Stimulated activated CD4-positive, alpha-beta T cell treated with anti-CD3 and anti-CD28 coated beads, TNF-alpha, amount 100 ng/mL, for 48 hours (primary cell): ENCODE measurements around the gene MOGAT2.
"Not testable (repeated sequence)": the region's sequence is repeated elsewhere in the genome, so short reads cannot be mapped to it uniquely, and the experiment has no call there.

Experiments used
- DNase-seq, 3 donors: peaks; one replicate each; pipeline ENCODE4 v3.0.0-alpha.2; 2020; ENCODE audit warnings: low read depth in 3 of 3

The MOGAT2 gene

GRCh38 chr11:75717608-75718418, at the start of gene MOGAT2:
Gene MOGAT2, plus strand, starts transcription at chr11:75717838. Its CDS starts 51 bp downstream, at chr11:75717889.
- no peak for DNase-seq

GRCh38 chr11:75668451-75669297, 49.0 kb upstream of the MOGAT2 start, which contains the start of gene MAP6:
Gene MAP6, minus strand, starts transcription at chr11:75669038. Its CDS starts 669 bp downstream, at chr11:75668369.
- peak in 1 of 3 donors; percentile 27 for DNase-seq

GRCh38 chr11:75673977-75674582, 43.6 kb upstream of the MOGAT2 start:
- DNase-seq = peak in 2 of 3 donors; percentile 45 to 52

GRCh38 chr11:75677275-75677674, 40.4 kb upstream of the MOGAT2 start:
- DNase-seq = no peak

- DNase-seq = no peak
Observed at GRCh38 chr11:75677909-75678308, 39.7 kb upstream of the MOGAT2 start.

- DNase-seq = no peak
Observed at GRCh38 chr11:75678620-75679259, 38.9 kb upstream of the MOGAT2 start.

- DNase-seq = no peak
Observed at GRCh38 chr11:75679566-75679965, 38.1 kb upstream of the MOGAT2 start.

GRCh38 chr11:75683856-75684255, 33.8 kb upstream of the MOGAT2 start:
- not testable (repeated sequence) for DNase-seq

GRCh38 chr11:75689863-75690609, 27.6 kb upstream of the MOGAT2 start:
- DNase-seq = no peak

- no peak for DNase-seq
Observed at GRCh38 chr11:75691804-75692203, 25.8 kb upstream of the MOGAT2 start.

GRCh38 chr11:75697906-75698581, 19.6 kb upstream of the MOGAT2 start:
- no peak for DNase-seq

- no peak for DNase-seq
Observed at GRCh38 chr11:75700940-75701339, 16.7 kb upstream of the MOGAT2 start.

GRCh38 chr11:75703695-75704237, 13.9 kb upstream of the MOGAT2 start:
- no peak for DNase-seq

GRCh38 chr11:75705541-75705940, 12.1 kb upstream of the MOGAT2 start:
- DNase-seq = no peak

- DNase-seq = peak; percentile 45 to 54 (median 50)
Observed at GRCh38 chr11:75706260-75706729, 11.3 kb upstream of the MOGAT2 start.

GRCh38 chr11:75714211-75714610, 3.4 kb upstream of the MOGAT2 start:
- DNase-seq = no peak

- no peak for DNase-seq
Observed at GRCh38 chr11:75715688-75716087, 1.9 kb upstream of the MOGAT2 start.

GRCh38 chr11:75716659-75717058, 979 bp upstream of the MOGAT2 start:
- no peak for DNase-seq

- no peak for DNase-seq
Observed at GRCh38 chr11:75718419-75719339, 1.0 kb downstream of the MOGAT2 start.
